GM23248 (cell line): ENCODE results near the gene NUDT16L1.

Experiments
- EZH2 ChIP-seq: fragments of 200-600 bp; sonication (generic); IDR thresholded peaks from 2 replicates; pipeline ENCODE4 v1.6.1; 2018; ENCODE audit warnings: antibody characterized with exemption, mild to moderate bottlenecking; ENCODE audit not compliant: insufficient read depth, poor library complexity, severe bottlenecking
- EZH2phosphoT487 ChIP-seq: fragments of 200-600 bp; sonication (generic); IDR thresholded peaks from 2 replicates; pipeline ENCODE4 v1.6.1; 2018; ENCODE audit warnings: antibody characterized with exemption, moderate library complexity, mild to moderate bottlenecking, low read depth; ENCODE audit not compliant: insufficient read depth

DNA sequence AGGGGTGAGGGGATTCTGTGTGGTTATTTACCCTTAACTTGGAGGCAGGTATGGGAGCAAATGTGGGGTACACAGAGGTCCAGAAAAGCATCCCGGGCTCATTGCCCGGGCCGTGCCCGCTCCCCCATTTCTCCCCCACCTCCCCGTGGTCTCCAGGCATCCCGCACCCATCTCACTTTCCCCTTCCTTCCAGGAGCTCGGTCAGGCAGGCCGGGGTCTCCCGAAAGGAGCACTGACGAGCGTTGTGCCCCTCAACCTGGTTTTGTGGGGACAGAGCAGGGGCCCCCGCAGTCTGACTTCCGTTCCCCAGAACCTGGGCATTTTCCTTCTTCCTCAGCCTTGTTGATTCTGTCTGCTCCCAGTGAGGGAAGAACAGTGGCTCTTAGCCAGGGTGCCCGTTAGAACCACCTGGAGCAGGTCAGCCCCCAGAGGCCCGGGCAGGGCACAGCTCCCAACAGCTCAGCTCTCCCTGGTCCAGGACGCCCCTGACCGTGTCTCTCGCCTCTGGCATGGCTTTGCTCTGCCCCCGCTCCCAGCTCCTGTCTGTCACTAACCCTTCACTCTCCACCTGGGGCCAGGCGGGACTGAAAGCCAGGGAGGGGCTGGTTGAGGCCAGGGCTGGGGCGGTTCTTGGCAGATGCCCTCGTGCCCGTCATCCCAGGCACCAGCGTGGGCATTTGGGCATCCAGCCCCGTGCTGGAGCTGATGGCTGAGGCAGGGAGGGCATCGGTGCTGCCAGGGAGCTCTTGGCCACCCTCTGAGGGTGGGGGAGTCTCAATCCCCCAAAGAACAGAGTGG is 12.5 kb upstream of the NUDT16L1 start:
- TF ChIP-seq EZH2phosphoT487 = no peak
- TF ChIP-seq EZH2 = no peak
